Measurements from ENCODE around the gene ZDHHC19. TPM values are rescaled to one million over a fixed set of nuclear protein-coding genes. Genes with fewer than 3 reads are reported as not detected.

ZDHHC19 gene
- total and polyA plus RNA-seq, 2 donors from 2014 or later, result 0.57 to 0.92 TPM

DNA sequence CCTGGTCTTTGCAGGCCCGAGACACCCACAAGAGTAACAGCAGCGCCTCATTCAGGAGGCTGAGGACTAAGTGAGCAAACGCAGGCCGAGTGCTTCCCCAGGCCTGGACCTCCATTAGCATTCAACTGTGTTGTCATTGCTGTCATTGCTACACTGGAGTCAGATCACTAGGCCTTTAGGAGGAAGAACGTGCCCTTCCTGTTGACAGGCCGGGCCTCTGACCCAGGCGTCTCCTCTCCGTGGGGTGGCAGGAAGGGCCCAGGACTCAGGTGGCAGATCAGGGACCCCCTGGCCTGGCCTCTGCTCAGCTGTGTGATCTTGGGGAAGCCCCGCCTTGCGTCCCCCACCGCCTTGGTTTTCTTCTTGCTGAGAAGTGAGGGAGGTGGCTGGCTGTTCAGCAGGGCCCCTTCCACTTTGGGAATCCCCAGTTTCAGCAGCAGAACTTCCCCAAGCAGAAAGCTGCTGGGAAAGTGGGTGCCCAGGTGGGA is 19.1 kb downstream of the ZDHHC19 start:
- H3K36me3 ChIP-seq (ENCODE audit: control insufficient read depth in 2 of 3, insufficient read depth in 3 of 3, low read length in 3 of 3), result no peaks in the 10 kb centered on the region
- no peaks in the 10 kb centered on the region for H3K27me3 ChIP-seq (ENCODE audit: control insufficient read depth, insufficient read depth, low read length)
- FAIRE-seq (no peak), DNase-seq (no peak)
- H3K4me1 ChIP-seq (ENCODE audit: control insufficient read depth in 2 of 3, insufficient read depth in 2 of 3, low read depth in 1 of 3, low read length in 3 of 3), result peaks cover 0 to 6% (median 0%) of the 10 kb centered on the region in 3 donors
- intact Hi-C loops (cut with DNase I), result no loop called here
- no peak overlapping the region for H3K4me3 ChIP-seq (ENCODE audit: low read length in 3 of 3)
- H3K9me3 ChIP-seq (ENCODE audit: control insufficient read depth in 2 of 3, insufficient read depth in 1 of 3, low read length in 3 of 3), result no peaks in the 10 kb centered on the region
- H3K27ac ChIP-seq (ENCODE audit: low read depth in 2 of 2, low read length in 2 of 2), result peak overlapping the region in 1 of 2 donors; percentile 36
- no peak overlapping the region for H3K9ac ChIP-seq (ENCODE audit: low read length in 3 of 3)
- TF ChIP-seq, protein P1, sequence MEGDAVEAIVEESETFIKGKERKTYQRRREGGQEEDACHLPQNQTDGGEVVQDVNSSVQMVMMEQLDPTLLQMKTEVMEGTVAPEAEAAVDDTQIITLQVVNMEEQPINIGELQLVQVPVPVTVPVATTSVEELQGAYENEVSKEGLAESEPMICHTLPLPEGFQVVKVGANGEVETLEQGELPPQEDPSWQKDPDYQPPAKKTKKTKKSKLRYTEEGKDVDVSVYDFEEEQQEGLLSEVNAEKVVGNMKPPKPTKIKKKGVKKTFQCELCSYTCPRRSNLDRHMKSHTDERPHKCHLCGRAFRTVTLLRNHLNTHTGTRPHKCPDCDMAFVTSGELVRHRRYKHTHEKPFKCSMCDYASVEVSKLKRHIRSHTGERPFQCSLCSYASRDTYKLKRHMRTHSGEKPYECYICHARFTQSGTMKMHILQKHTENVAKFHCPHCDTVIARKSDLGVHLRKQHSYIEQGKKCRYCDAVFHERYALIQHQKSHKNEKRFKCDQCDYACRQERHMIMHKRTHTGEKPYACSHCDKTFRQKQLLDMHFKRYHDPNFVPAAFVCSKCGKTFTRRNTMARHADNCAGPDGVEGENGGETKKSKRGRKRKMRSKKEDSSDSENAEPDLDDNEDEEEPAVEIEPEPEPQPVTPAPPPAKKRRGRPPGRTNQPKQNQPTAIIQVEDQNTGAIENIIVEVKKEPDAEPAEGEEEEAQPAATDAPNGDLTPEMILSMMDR (IDR thresholded peaks at IDR 0.05; ENCODE audit: borderline replicate concordance, extremely low read depth, insufficient read depth), result no peak

- H3K9me3 ChIP-seq (ENCODE audit: control insufficient read depth in 2 of 3, insufficient read depth in 1 of 3, low read length in 3 of 3), result no peaks in the 10 kb centered on the region
- no peak for FAIRE-seq
- no peak overlapping the region for H3K4me3 ChIP-seq (ENCODE audit: low read length in 3 of 3)
- H3K27ac ChIP-seq (ENCODE audit: low read depth in 2 of 2, low read length in 2 of 2), result no peak overlapping the region
- H3K4me1 ChIP-seq (ENCODE audit: control insufficient read depth in 2 of 3, insufficient read depth in 2 of 3, low read depth in 1 of 3, low read length in 3 of 3), result peaks cover 0 to 6% (median 0%) of the 10 kb centered on the region in 3 donors
- H3K36me3 ChIP-seq (ENCODE audit: control insufficient read depth in 2 of 3, insufficient read depth in 3 of 3, low read length in 3 of 3), result no peaks in the 10 kb centered on the region
- H3K27me3 ChIP-seq (ENCODE audit: control insufficient read depth, insufficient read depth, low read length), result no peaks in the 10 kb centered on the region
- intact Hi-C loops (cut with DNase I), result no loop called here
- TF ChIP-seq, protein P1 (IDR thresholded peaks at IDR 0.05; ENCODE audit: borderline replicate concordance, extremely low read depth, insufficient read depth), result no peak
- no peak overlapping the region for H3K9ac ChIP-seq (ENCODE audit: low read length in 3 of 3)
- DNase-seq, result no peak
Observed at GRCh38 chr3:196189566-196190347, 21.4 kb downstream of the ZDHHC19 start.

GRCh38 chr3:196186651-196187573 is 24.3 kb downstream of the ZDHHC19 start:
- Histone ChIP-seq H3K27me3 (ENCODE audit: control insufficient read depth, insufficient read depth, low read length) (no peaks in the 10 kb centered on the region), H3K4me3 (ENCODE audit: low read length in 3 of 3) (no peak overlapping the region), H3K4me1 (ENCODE audit: control insufficient read depth in 2 of 3, insufficient read depth in 2 of 3, low read depth in 1 of 3, low read length in 3 of 3) (no peaks in the 10 kb centered on the region), H3K9ac (ENCODE audit: low read length in 3 of 3) (no peak overlapping the region), H3K27ac (ENCODE audit: low read depth in 2 of 2, low read length in 2 of 2) (no peak overlapping the region), H3K9me3 (ENCODE audit: control insufficient read depth in 2 of 3, insufficient read depth in 1 of 3, low read length in 3 of 3) (no peaks in the 10 kb centered on the region), H3K36me3 (ENCODE audit: control insufficient read depth in 2 of 3, insufficient read depth in 3 of 3, low read length in 3 of 3) (no peaks in the 10 kb centered on the region)
- FAIRE-seq, result no peak
- intact Hi-C loops (cut with DNase I), result no loop called here
- peak; percentile 49 to 76 (median 69) for DNase-seq
- TF ChIP-seq, protein P1 (IDR thresholded peaks at IDR 0.05; ENCODE audit: borderline replicate concordance, extremely low read depth, insufficient read depth), result no peak

Measured in kidney (tissue), 14 donors.